Adrenal gland (tissue), 5 donors: ENCODE results near the gene MYH6.

Source experiments
- POLR2A ChIP-seq, 2 donors: fragments of 450-650 bp; IDR thresholded peaks; one replicate each; pipeline ENCODE4 v1.6.1; 2017; ENCODE audit warnings: antibody characterized with exemption in 2 of 2, mild to moderate bottlenecking in 2 of 2, moderate library complexity in 1 of 2
- TF ChIP-seq, protein P1 (sequence below), 6 experiments: fragments of 450-650 bp in 4 of 6; fragments of 200-600 bp in 2 of 6; sonication (generic) in 1 of 6; IDR thresholded peaks; 1 replicate in 5 of 6; 2 replicates in 1 of 6; pipeline versions ENCODE4 v1.5.1 to v1.8.0; 2016 to 2021; ENCODE audit warnings: antibody characterized with exemption in 6 of 6, mild to moderate bottlenecking in 2 of 6, moderate library complexity in 1 of 6
- donor health status: DM: no; HTN: no; CAD: no.

- TF ChIP-seq, protein P1, sequence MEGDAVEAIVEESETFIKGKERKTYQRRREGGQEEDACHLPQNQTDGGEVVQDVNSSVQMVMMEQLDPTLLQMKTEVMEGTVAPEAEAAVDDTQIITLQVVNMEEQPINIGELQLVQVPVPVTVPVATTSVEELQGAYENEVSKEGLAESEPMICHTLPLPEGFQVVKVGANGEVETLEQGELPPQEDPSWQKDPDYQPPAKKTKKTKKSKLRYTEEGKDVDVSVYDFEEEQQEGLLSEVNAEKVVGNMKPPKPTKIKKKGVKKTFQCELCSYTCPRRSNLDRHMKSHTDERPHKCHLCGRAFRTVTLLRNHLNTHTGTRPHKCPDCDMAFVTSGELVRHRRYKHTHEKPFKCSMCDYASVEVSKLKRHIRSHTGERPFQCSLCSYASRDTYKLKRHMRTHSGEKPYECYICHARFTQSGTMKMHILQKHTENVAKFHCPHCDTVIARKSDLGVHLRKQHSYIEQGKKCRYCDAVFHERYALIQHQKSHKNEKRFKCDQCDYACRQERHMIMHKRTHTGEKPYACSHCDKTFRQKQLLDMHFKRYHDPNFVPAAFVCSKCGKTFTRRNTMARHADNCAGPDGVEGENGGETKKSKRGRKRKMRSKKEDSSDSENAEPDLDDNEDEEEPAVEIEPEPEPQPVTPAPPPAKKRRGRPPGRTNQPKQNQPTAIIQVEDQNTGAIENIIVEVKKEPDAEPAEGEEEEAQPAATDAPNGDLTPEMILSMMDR (IDR thresholded peaks at IDR 0.05): no peak
- TF ChIP-seq POLR2A (IDR thresholded peaks at IDR 0.05): no peak
These were observed 196 bp upstream of the MYH6 start for GRCh38 chr14:23408307-23408630.
